ENCODE data around the gene GRXCR2. TPM values are rescaled to one million over a fixed set of nuclear protein-coding genes. Genes with fewer than 3 reads are reported as not detected.

Gene GRXCR2
- total and polyA plus RNA-seq, 12 donors, result 0.60 to 15.1 (median 1.7) TPM; not detected in 2

- H3K9me3 ChIP-seq, result no peaks in the 10 kb centered on the region
- no peaks in the 10 kb centered on the region for H3K27me3 ChIP-seq
- peaks cover 0 to 18% (median 4%) of the 10 kb centered on the region in 9 donors for H3K4me1 ChIP-seq
- intact Hi-C loops (cut with DNase I), result no loop called here
- ATAC-seq, result peak in 1 of 8 donors; percentile 50
- no peak for TF ChIP-seq CTCF (IDR thresholded peaks at IDR 0.05)
- H3K36me3 ChIP-seq, result no peaks in the 10 kb centered on the region
- DNase-seq, result no peak
- 94 to 98% methylated on average over 2 of the region's 2 CpGs for WGBS, 2 donors
- no peak overlapping the region for H3K4me3 ChIP-seq
- no peak overlapping the region for H3K27ac ChIP-seq
Observed at GRCh38 chr5:145854651-145855258, 18.1 kb downstream of the GRXCR2 start.

- DNase-seq (no peak), ATAC-seq (no peak)
- H3K27me3 ChIP-seq, result no peaks in the 10 kb centered on the region
- intact Hi-C loops (cut with DNase I), result no loop called here
- no peak overlapping the region for H3K27ac ChIP-seq
- H3K4me3 ChIP-seq, result no peak overlapping the region
- WGBS, 2 donors, result 98% methylated on average over 3 of the region's 3 CpGs
- no peaks in the 10 kb centered on the region for H3K9me3 ChIP-seq
- no peaks in the 10 kb centered on the region for H3K36me3 ChIP-seq
- no peak for TF ChIP-seq CTCF (IDR thresholded peaks at IDR 0.05)
- peaks cover 0 to 13% (median 0%) of the 10 kb centered on the region in 9 donors for H3K4me1 ChIP-seq
Observed at GRCh38 chr5:145853781-145854376, 18.9 kb downstream of the GRXCR2 start.

- Histone ChIP-seq H3K9me3 (no peaks in the 10 kb centered on the region), H3K27ac (no peak overlapping the region), H3K36me3 (no peaks in the 10 kb centered on the region), H3K27me3 (no peaks in the 10 kb centered on the region), H3K4me3 (no peak overlapping the region), H3K4me1 (peaks cover 0 to 12% (median 0%) of the 10 kb centered on the region in 9 donors)
- no peak for ATAC-seq
- intact Hi-C loops (cut with DNase I), result no loop called here
- no peak for TF ChIP-seq CTCF (IDR thresholded peaks at IDR 0.05)
- DNase-seq, result no peak
- WGBS, 2 donors, result 78% methylated on average over 3 of the region's 3 CpGs
Observed at GRCh38 chr5:145852990-145853389, 19.8 kb downstream of the GRXCR2 start.

GRCh38 chr5:145848854-145849253 lies 24.0 kb downstream of the GRXCR2 start:
- no peak overlapping the region for H3K4me3 ChIP-seq
- ATAC-seq, result no peak
- H3K36me3 ChIP-seq, result no peaks in the 10 kb centered on the region
- 79 to 87% methylated on average over 1 of the region's 1 CpG for WGBS, 2 donors
- H3K27ac ChIP-seq, result no peak overlapping the region
- H3K27me3 ChIP-seq, result no peaks in the 10 kb centered on the region
- DNase-seq, result no peak
- intact Hi-C loops (cut with DNase I), result no loop called here
- H3K4me1 ChIP-seq, result no peaks in the 10 kb centered on the region
- H3K9me3 ChIP-seq, result no peaks in the 10 kb centered on the region
- no peak for TF ChIP-seq CTCF (IDR thresholded peaks at IDR 0.05)

All from heart right ventricle (tissue), 16 donors.